HEK293 (cell line): ENCODE measurements around the gene SRI.

Experiments
- GLI2 ChIP-seq: fragments of 450-650 bp; formaldehyde crosslinking; IDR thresholded peaks from 2 replicates; pipeline ENCODE4; 2017; ENCODE audit warnings: missing biosample characterization, missing genetic modification characterization, low read depth, borderline replicate concordance
- HOXA7 ChIP-seq: sonication (generic); formaldehyde crosslinking; IDR thresholded peaks from 2 replicates; pipeline ENCODE4 v1.8.1; 2022; ENCODE audit warnings: missing genetic modification reagents, borderline replicate concordance
- ZBTB21 ChIP-seq: fragments of 450-650 bp; formaldehyde crosslinking; IDR thresholded peaks from 2 replicates; pipeline ENCODE4 v1.5.1; 2017; ENCODE audit warnings: missing biosample characterization, missing genetic modification characterization
- ZBTB48 ChIP-seq: fragments of 450-650 bp; formaldehyde crosslinking; IDR thresholded peaks from 2 replicates; pipeline ENCODE4 v1.5.1; 2016; ENCODE audit warnings: missing biosample characterization, missing genetic modification characterization
- ZNF239 ChIP-seq: fragments of 450-650 bp; formaldehyde crosslinking; IDR thresholded peaks from 2 replicates; pipeline ENCODE4 v1.5.1; 2016; ENCODE audit warnings: missing biosample characterization, missing genetic modification characterization
- ZNF521 ChIP-seq: fragments of 450-650 bp; formaldehyde crosslinking; IDR thresholded peaks from 2 replicates; pipeline ENCODE4 v1.5.1; 2017; ENCODE audit warnings: missing biosample characterization, mild to moderate bottlenecking, missing genetic modification characterization
- ZNF548 ChIP-seq: fragments of 450-650 bp; formaldehyde crosslinking; IDR thresholded peaks from 2 replicates; pipeline ENCODE4 v1.5.1; 2016; ENCODE audit warnings: missing biosample characterization, missing genetic modification characterization
- ZNF670 ChIP-seq: fragments of 450-650 bp; formaldehyde crosslinking; IDR thresholded peaks from 2 replicates; pipeline ENCODE4 v1.5.1; 2016; ENCODE audit warnings: missing biosample characterization, missing genetic modification characterization, low read depth
- TF ChIP-seq, protein P1 (sequence below): fragments of 450-650 bp; formaldehyde crosslinking; IDR thresholded peaks from 2 replicates; pipeline ENCODE4 v1.5.1; 2016; ENCODE audit warnings: missing biosample characterization, missing genetic modification characterization

DNA sequence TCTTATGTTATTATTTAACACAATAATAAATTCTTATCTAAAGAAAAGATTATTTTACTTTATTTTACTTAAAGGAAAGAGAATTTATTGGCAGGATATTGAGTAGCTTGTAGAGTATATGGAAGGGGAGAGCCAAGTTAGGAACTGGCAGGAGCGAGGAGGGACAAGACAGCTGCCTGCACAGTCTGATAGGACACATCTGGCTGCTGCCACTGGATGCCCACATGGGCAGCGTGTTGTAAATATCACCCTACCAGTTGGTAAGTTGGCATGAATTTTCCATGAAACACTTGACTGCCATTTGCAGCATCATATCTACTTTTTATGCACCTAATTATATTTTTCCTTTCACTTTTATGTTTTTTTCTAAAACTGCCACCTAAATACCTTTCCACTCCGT lies 19.6 kb downstream of the SRI start:
- TF ChIP-seq GLI2 (tag by site-specific recombination) (no peak), HOXA7 (CRISPR knock-in tag) (no peak), ZNF670 (tag by site-specific recombination) (no peak), ZNF521 (tag by site-specific recombination) (no peak), ZBTB48 (no peak), ZNF548 (tag by site-specific recombination) (no peak), ZNF239 (no peak), ZBTB21 (tag by site-specific recombination) (no peak)
- TF ChIP-seq, protein P1, sequence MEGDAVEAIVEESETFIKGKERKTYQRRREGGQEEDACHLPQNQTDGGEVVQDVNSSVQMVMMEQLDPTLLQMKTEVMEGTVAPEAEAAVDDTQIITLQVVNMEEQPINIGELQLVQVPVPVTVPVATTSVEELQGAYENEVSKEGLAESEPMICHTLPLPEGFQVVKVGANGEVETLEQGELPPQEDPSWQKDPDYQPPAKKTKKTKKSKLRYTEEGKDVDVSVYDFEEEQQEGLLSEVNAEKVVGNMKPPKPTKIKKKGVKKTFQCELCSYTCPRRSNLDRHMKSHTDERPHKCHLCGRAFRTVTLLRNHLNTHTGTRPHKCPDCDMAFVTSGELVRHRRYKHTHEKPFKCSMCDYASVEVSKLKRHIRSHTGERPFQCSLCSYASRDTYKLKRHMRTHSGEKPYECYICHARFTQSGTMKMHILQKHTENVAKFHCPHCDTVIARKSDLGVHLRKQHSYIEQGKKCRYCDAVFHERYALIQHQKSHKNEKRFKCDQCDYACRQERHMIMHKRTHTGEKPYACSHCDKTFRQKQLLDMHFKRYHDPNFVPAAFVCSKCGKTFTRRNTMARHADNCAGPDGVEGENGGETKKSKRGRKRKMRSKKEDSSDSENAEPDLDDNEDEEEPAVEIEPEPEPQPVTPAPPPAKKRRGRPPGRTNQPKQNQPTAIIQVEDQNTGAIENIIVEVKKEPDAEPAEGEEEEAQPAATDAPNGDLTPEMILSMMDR (tag by site-specific recombination): no peak
